ENCODE measurements around the gene SLTM.

- TF ChIP-seq, protein P1, sequence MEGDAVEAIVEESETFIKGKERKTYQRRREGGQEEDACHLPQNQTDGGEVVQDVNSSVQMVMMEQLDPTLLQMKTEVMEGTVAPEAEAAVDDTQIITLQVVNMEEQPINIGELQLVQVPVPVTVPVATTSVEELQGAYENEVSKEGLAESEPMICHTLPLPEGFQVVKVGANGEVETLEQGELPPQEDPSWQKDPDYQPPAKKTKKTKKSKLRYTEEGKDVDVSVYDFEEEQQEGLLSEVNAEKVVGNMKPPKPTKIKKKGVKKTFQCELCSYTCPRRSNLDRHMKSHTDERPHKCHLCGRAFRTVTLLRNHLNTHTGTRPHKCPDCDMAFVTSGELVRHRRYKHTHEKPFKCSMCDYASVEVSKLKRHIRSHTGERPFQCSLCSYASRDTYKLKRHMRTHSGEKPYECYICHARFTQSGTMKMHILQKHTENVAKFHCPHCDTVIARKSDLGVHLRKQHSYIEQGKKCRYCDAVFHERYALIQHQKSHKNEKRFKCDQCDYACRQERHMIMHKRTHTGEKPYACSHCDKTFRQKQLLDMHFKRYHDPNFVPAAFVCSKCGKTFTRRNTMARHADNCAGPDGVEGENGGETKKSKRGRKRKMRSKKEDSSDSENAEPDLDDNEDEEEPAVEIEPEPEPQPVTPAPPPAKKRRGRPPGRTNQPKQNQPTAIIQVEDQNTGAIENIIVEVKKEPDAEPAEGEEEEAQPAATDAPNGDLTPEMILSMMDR (IDR thresholded peaks at IDR 0.05) = no peak
- TF ChIP-seq POLR2A (IDR thresholded peaks at IDR 0.05) = no peak
Observed at GRCh38 chr15:58923696-58924300, 9.7 kb downstream of the SLTM start.
